Kasumi-1 (cell line): Measurements from ENCODE around the gene ZBTB25.
"Not testable (repeated sequence)": the region's sequence is repeated elsewhere in the genome, so short reads cannot be mapped to it uniquely, and the experiment has no call there.

ENCODE experiments used
- DNase-seq, 2 experiments: peaks; one replicate each; lab custom pipeline; 2025; lab: John Stamatoyannopoulos, UW

The ZBTB25 gene

GRCh38 chr14:64503434-64504309 is at the start of gene ZBTB25:
TSS of gene ZBTB25 (minus strand) at chr14:64503838. CDS start at chr14:64490533, 13,305 bp downstream.
- DNase-seq: peak; percentile 73 to 79

- no peak for DNase-seq
Measured at GRCh38 chr14:64550621-64551333, 47.1 kb upstream of the ZBTB25 start.

GRCh38 chr14:64549791-64550620 is 46.4 kb upstream of the ZBTB25 start, which contains the start of gene PPP1R36:
TSS of gene PPP1R36 (plus strand) at chr14:64549961. CDS start at chr14:64549998, 37 bp downstream.
- no peak for DNase-seq

- DNase-seq: no peak
Measured at GRCh38 chr14:64549016-64549415, 45.4 kb upstream of the ZBTB25 start.

- no peak for DNase-seq
Measured at GRCh38 chr14:64544607-64545312, 41.1 kb upstream of the ZBTB25 start.

- DNase-seq: no peak
Measured at GRCh38 chr14:64542836-64543201, 39.2 kb upstream of the ZBTB25 start.

GRCh38 chr14:64541972-64542835 is 38.6 kb upstream of the ZBTB25 start:
- DNase-seq: no peak

GRCh38 chr14:64541261-64541971 is 37.8 kb upstream of the ZBTB25 start:
- no peak for DNase-seq

GRCh38 chr14:64540208-64541202 is 36.9 kb upstream of the ZBTB25 start, which contains the start of gene HSPA2:
TSS of gene HSPA2 (plus strand) at chr14:64540741. CDS start at chr14:64540850, 109 bp downstream.
- DNase-seq: peak; percentile 90

- DNase-seq: no peak
Measured at GRCh38 chr14:64536488-64537245, 33.0 kb upstream of the ZBTB25 start.

GRCh38 chr14:64531567-64531966 is 27.9 kb upstream of the ZBTB25 start:
- no peak for DNase-seq

GRCh38 chr14:64525354-64525753 is 21.7 kb upstream of the ZBTB25 start:
- DNase-seq: no peak

- DNase-seq: no peak
Measured at GRCh38 chr14:64522591-64523355, 19.1 kb upstream of the ZBTB25 start.

GRCh38 chr14:64520699-64521098 is 17.1 kb upstream of the ZBTB25 start:
- no peak for DNase-seq

GRCh38 chr14:64518229-64518628 is 14.6 kb upstream of the ZBTB25 start:
- DNase-seq: no peak

- DNase-seq: not testable (repeated sequence)
Measured at GRCh38 chr14:64517667-64518066, 14.0 kb upstream of the ZBTB25 start.

- no peak for DNase-seq
Measured at GRCh38 chr14:64516969-64517368, 13.3 kb upstream of the ZBTB25 start.
